HG03521 (cell line): ENCODE measurements around the gene LRCH3.
"Not testable (repeated sequence)": the region's sequence is repeated elsewhere in the genome, so short reads cannot be mapped to it uniquely, and the experiment has no call there.

ENCODE experiments used
- ATAC-seq: cut with Tn5 transposase; IDR thresholded peaks from one replicate; pipeline ENCODE4 v1.9.1; 2021; ENCODE audit warnings: mild to moderate bottlenecking, moderate library complexity; ENCODE audit not compliant: unreplicated experiment

The LRCH3 gene

GRCh38 chr3:197921429-197922275, 130.6 kb downstream of the LRCH3 start:
- ATAC-seq = not testable (repeated sequence)

GRCh38 chr3:197926418-197926817, 135.4 kb downstream of the LRCH3 start:
- no peak for ATAC-seq

GRCh38 chr3:197927578-197927977, 136.5 kb downstream of the LRCH3 start:
- not testable (repeated sequence) for ATAC-seq

- ATAC-seq = no peak
These were observed 145.8 kb downstream of the LRCH3 start for GRCh38 chr3:197936819-197937384.
